ENCODE data around the gene PPP2R2D.

- TF ChIP-seq CTCF (optimal IDR thresholded peaks at IDR 0.05 in 1 of 3, IDR thresholded peaks at IDR 0.05 in 1 of 3, conservative IDR thresholded peaks at IDR 0.05 in 1 of 3; ENCODE audit: extremely low read depth in 1 of 3, insufficient read depth in 2 of 3, low read length in 3 of 3) (no peak), EZH2 (IDR thresholded peaks at IDR 0.05; ENCODE audit: low read length) (no peak)
These were observed 98.3 kb downstream of the PPP2R2D start for GRCh38 chr10:131998845-131999681.

Measured in keratinocyte (primary cell).